ENCODE data around the gene ADAM10.

- TF ChIP-seq CTCF (IDR thresholded peaks at IDR 0.05; ENCODE audit: insufficient read depth, low read length) (no peak), REST (IDR thresholded peaks at IDR 0.05; ENCODE audit: insufficient replicate concordance, low read depth) (no peak)
Observed at GRCh38 chr15:58594898-58595297, 154.6 kb downstream of the ADAM10 start.

Measured in HL-60 (cell line).